ENCODE results near the gene SRMS. TPM values are rescaled to one million over a fixed set of nuclear protein-coding genes. Genes with fewer than 3 reads are reported as not detected.

SRMS gene
- total and polyA plus RNA-seq, 2 donors (not counting 1 experiment from before 2014, with no cell fraction given): 0.17 to 0.54 TPM

- Histone ChIP-seq H3K4me1 (ENCODE audit: control insufficient read depth in 2 of 2, insufficient read depth in 2 of 2, low read length in 2 of 2) (peaks cover 23 to 30% of the 10 kb centered on the region in 2 donors), H3K27ac (ENCODE audit: low read length in 2 of 2) (no peak overlapping the region), H3K9me3 (ENCODE audit: control extremely low read depth in 1 of 3, control insufficient read depth in 2 of 3, insufficient read depth in 1 of 3, low read length in 2 of 3) (peaks cover 0 to 14% (median 4%) of the 10 kb centered on the region in 3 donors), H3K27me3 (replicated peaks in 1 of 4; ENCODE audit: control extremely low read depth in 1 of 4, control insufficient read depth in 3 of 4, insufficient read depth in 4 of 4, low read length in 3 of 4) (peaks cover 0 to 10% (median 3%) of the 10 kb centered on the region in 4 experiments), H3K9ac (ENCODE audit: low read length) (no peak overlapping the region), H3K36me3 (replicated peaks in 1 of 2; ENCODE audit: control extremely low read depth in 1 of 2, control insufficient read depth in 1 of 2, extremely low read depth in 1 of 2, insufficient read depth in 2 of 2, low read length in 1 of 2) (peaks cover 0 to 7% of the 10 kb centered on the region in 2 experiments), H4K20me1 (ENCODE audit: control insufficient read depth, insufficient read depth, low read length, poor library complexity, severe bottlenecking) (peaks cover 29% of the 10 kb centered on the region), H2AFZ (ENCODE audit: insufficient read depth, low read depth, low read length, poor library complexity, severe bottlenecking) (no peak overlapping the region), H3K79me2 (ENCODE audit: control insufficient read depth, insufficient read depth, low read length) (peaks cover 15% of the 10 kb centered on the region), H3K4me3 (ENCODE audit: control extremely low read depth in 1 of 5, extremely low read depth in 1 of 5, insufficient read depth in 1 of 5, low read depth in 2 of 5, low read length in 4 of 5) (no peak overlapping the region), H3K4me2 (replicated peaks; ENCODE audit: low read depth, low read length, poor library complexity, severe bottlenecking) (peak overlapping the region; percentile 94)
- TF ChIP-seq, protein P1, sequence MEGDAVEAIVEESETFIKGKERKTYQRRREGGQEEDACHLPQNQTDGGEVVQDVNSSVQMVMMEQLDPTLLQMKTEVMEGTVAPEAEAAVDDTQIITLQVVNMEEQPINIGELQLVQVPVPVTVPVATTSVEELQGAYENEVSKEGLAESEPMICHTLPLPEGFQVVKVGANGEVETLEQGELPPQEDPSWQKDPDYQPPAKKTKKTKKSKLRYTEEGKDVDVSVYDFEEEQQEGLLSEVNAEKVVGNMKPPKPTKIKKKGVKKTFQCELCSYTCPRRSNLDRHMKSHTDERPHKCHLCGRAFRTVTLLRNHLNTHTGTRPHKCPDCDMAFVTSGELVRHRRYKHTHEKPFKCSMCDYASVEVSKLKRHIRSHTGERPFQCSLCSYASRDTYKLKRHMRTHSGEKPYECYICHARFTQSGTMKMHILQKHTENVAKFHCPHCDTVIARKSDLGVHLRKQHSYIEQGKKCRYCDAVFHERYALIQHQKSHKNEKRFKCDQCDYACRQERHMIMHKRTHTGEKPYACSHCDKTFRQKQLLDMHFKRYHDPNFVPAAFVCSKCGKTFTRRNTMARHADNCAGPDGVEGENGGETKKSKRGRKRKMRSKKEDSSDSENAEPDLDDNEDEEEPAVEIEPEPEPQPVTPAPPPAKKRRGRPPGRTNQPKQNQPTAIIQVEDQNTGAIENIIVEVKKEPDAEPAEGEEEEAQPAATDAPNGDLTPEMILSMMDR (IDR thresholded peaks at IDR 0.05): no peak
- TF ChIP-seq EZH2 (IDR thresholded peaks at IDR 0.05; ENCODE audit: borderline replicate concordance, insufficient read depth, low read depth, low read length, poor library complexity, severe bottlenecking): no peak
- CTCF ChIA-PET: interaction anchor here (0.7 to 3.8 kb wide), 3 partner anchors 16 to 135 kb away, joined by 3 to 25 read pairs (median 3); partner anchors contain the start of genes PTK6 and RTEL1
- no peaks in the 10 kb centered on the region for H3K9me3 Mint-ChIP-seq (ENCODE audit: insufficient read depth)
- WGBS (ENCODE audit: insufficient coverage): 97% methylated on average over 12 of the region's 13 CpGs
- POLR2A ChIA-PET: interaction anchor here (0.5 to 2.6 kb wide), 5 partner anchors 15 to 1073 kb away, joined by 3 to 42 read pairs (median 4); partner anchors contain the start of genes PRPF6, PTK6 and SAMD10
- peaks cover 39% of the 10 kb centered on the region for H3K4me1 Mint-ChIP-seq
- ATAC-seq (ENCODE audit: low read depth) (no peak), DNase-seq (peak; percentile 20)
- H3K4me3 Mint-ChIP-seq: peak overlapping the region; percentile 74
- H3K27ac Mint-ChIP-seq: peak overlapping the region; percentile 70
- intact Hi-C loops (cut with micrococcal nuclease): no loop called here
- peaks cover 4% of the 10 kb centered on the region for H3K27me3 Mint-ChIP-seq
These were observed 25.3 kb downstream of the SRMS start for GRCh38 chr20:63522091-63522868.
